GM12872 (cell line): ENCODE measurements around the gene PTGES3.

Experiments
- CTCF ChIP-seq: IDR thresholded peaks from 3 replicates; pipeline ENCODE4 v1.5.1; 2011; ENCODE audit warnings: low read depth, mild to moderate bottlenecking, low read length, moderate library complexity; ENCODE audit not compliant: insufficient read depth

The PTGES3 gene

GRCh38 chr12:56716933-56717880 is 29.1 kb upstream of the PTGES3 start:
- TF ChIP-seq CTCF: no peak

GRCh38 chr12:56716458-56716857 is 28.4 kb upstream of the PTGES3 start:
- TF ChIP-seq CTCF: no peak

GRCh38 chr12:56715798-56716197 is 27.7 kb upstream of the PTGES3 start:
- no peak for TF ChIP-seq CTCF

GRCh38 chr12:56714431-56714929 is 26.4 kb upstream of the PTGES3 start:
- TF ChIP-seq CTCF: no peak

- no peak for TF ChIP-seq CTCF
Observed at GRCh38 chr12:56713345-56713744, 25.3 kb upstream of the PTGES3 start.

GRCh38 chr12:56709759-56710376 is 21.8 kb upstream of the PTGES3 start:
- no peak for TF ChIP-seq CTCF

GRCh38 chr12:56699020-56699661 is 11.1 kb upstream of the PTGES3 start:
- TF ChIP-seq CTCF: no peak
